Thyroid gland (tissue), 4 donors: ENCODE measurements around the gene MBD6. TPM values are rescaled to one million over a fixed set of nuclear protein-coding genes. Genes with fewer than 3 reads are reported as not detected.

Experiments
- DNase-seq, 2 donors: peaks; one replicate each; pipeline ENCODE4 v3.0.0-alpha.2; 2019
- H3K27ac ChIP-seq, 3 donors: fragments of 200-600 bp; sonication (generic); 1 replicate in 2 of 3; 2 replicates in 1 of 3; pipeline ENCODE4 v1.5.1; 2016 to 2019; ENCODE audit warnings: mild to moderate bottlenecking in 1 of 3, moderate library complexity in 1 of 3
- H3K27me3 ChIP-seq: fragments of 200-600 bp; sonication (generic); one replicate; pipeline ENCODE4 v1.5.1; 2019
- H3K36me3 ChIP-seq, 2 donors: fragments of 200-600 bp; sonication (generic); one replicate each; pipeline ENCODE4 v1.5.1; 2016 to 2019
- H3K4me1 ChIP-seq, 2 donors: fragments of 200-600 bp; sonication (generic); one replicate each; pipeline ENCODE4 v1.5.1; 2017 to 2019
- H3K4me3 ChIP-seq, 3 donors: fragments of 200-600 bp; sonication (generic); replicated peaks in 1 of 3; 1 replicate in 2 of 3; 2 replicates in 1 of 3; pipeline ENCODE4 v1.5.1; 2016; ENCODE audit warnings: mild to moderate bottlenecking in 1 of 3
- H3K9me3 ChIP-seq: fragments of 200-600 bp; sonication (generic); one replicate; pipeline ENCODE4 v1.5.1; 2017
- CTCF ChIP-seq, 6 experiments: fragments of 200-600 bp in 3 of 6; fragments of 450-650 bp in 3 of 6; sonication (generic) in 3 of 6; IDR thresholded peaks; one replicate each; pipeline ENCODE4 v1.5.1; 2016 to 2019; ENCODE audit warnings: antibody characterized with exemption in 6 of 6, mild to moderate bottlenecking in 2 of 6, inconsistent platforms in 1 of 6, moderate library complexity in 1 of 6
- POLR2A ChIP-seq, 2 donors: fragments of 450-650 bp; IDR thresholded peaks; one replicate each; pipeline ENCODE4 v1.6.1; 2017; ENCODE audit warnings: antibody characterized with exemption in 2 of 2, mild to moderate bottlenecking in 2 of 2, moderate library complexity in 1 of 2
- whole genome bisulfite sequencing, 2 donors: methylation state at CpG; one replicate each; pipeline ENCODE4 v1.1.5; 2017; 5-methylcytosine and 5-hydroxymethylcytosine counted together
- intact Hi-C: fragments of 100-400 bp; cut with DNase I; formaldehyde crosslinking; loops from one replicate; pipeline ENCODE4 v1.15.1; 2023
- total RNA-seq, 4 donors: library from RNA; depleted of rRNA; stranded (reverse); fragments of >200 nt; gene quantifications; one replicate each; pipeline ENCODE4 v1.2.3, GENCODE V29; 2016

MBD6 gene
- total RNA-seq, 4 donors from 2014 or later = 18.9 to 59.7 (median 51.9) TPM

DNA sequence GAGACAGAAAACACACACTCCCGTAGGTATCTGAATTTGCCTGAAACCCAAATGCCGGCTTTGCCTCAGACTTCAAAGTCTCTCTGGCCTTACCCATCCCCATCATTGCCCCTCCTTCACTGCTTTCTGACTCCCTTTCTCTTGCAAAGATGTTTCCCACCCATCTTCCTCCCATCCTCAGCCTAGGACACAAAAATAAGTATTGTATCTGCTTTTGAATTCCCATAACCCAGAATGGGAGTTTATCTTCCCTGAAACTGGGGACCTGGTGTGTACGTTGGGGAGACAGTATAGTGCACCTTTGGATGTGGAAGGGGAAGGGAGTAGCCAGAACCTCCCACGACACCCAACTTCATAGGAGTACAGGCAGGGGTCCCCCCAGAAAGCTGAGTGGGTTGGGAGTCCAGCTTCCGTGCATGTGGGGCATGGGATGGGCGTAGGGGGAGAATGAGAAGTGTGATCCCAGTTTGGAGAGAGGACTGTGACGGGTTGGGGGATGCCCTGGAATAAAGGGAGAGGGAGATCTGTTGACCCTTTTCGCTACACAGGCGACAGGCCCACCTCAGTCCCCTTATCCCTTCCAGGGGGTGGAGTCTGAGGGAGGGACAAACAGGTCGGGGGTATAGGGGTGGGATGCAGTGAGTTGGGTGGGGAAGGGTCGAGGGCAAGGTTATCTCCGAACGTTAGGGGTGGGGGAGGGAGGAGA, 26.7 kb downstream of the MBD6 start:
- intact Hi-C loops = no loop called here
- H3K36me3 ChIP-seq = no peaks in the 10 kb centered on the region
- WGBS, 2 donors = 44 to 49% methylated on average over 10 to 12 of the region's 13 CpGs
- DNase-seq = no peak
- H3K4me1 ChIP-seq = peaks cover 12 to 23% of the 10 kb centered on the region in 2 donors
- no peaks in the 10 kb centered on the region for H3K27me3 ChIP-seq
- H3K27ac ChIP-seq = no peak overlapping the region
- H3K4me3 ChIP-seq = peak overlapping the region in 1 of 3 donors; percentile 29
- no peaks in the 10 kb centered on the region for H3K9me3 ChIP-seq
- TF ChIP-seq POLR2A (IDR thresholded peaks at IDR 0.05) (no peak), CTCF (IDR thresholded peaks at IDR 0.05) (no peak)

DNA sequence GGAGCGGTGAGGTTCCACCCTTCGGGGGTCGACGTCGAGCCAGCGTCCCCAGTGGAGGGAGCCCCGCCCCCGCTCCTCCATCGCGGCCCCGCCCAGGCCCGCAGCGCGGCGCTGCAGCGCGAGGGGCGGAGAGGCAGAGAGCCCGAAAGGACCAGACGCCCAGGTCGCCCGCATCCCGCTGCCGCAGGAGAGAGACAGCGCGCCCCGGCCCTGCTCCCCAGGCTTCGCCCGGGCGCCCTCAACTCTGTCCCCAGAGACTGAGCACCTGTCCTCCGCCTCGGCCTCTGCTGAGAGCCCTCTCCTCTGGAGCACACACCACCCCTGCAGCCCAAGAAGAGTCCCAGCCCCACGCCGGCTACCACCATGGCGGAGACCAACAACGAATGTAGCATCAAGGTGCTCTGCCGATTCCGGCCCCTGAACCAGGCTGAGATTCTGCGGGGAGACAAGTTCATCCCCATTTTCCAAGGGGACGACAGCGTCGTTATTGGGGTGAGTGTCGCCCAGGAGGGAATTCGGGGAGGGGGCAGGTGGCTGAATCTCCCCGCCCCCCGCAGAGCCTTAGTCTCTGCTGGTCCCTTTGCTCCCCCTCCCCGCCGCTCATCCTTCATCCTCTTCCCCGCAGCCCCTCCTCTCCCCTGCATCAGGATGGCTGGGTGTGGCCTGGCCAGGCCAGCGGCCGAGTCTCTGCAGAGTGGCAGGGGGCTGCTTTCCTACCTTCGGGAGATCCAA, 27.5 kb downstream of the MBD6 start, which contains the start of gene KIF5A:
TSS of gene KIF5A (plus strand) at position 136 of the 732 bp plus-strand sequence. CDS start at position 364, 228 bp downstream.
- TF ChIP-seq CTCF (IDR thresholded peaks at IDR 0.05) (no peak), POLR2A (IDR thresholded peaks at IDR 0.05) (no peak)
- H3K4me3 ChIP-seq = peak within 1 kb of the TSS in 1 of 3 donors; percentile 29
- peaks cover 12 to 21% of the 10 kb centered on the region in 2 donors for H3K4me1 ChIP-seq
- no peak within 1 kb of the TSS for H3K27ac ChIP-seq
- intact Hi-C loops = no loop called here
- H3K27me3 ChIP-seq = no peaks in the 10 kb centered on the region
- no peaks in the 10 kb centered on the region for H3K36me3 ChIP-seq
- 5 to 11% methylated on average over 12 to 20 of the region's 52 CpGs for WGBS, 2 donors
- H3K9me3 ChIP-seq = no peaks in the 10 kb centered on the region
- DNase-seq = peak; percentile 30 to 35

DNA sequence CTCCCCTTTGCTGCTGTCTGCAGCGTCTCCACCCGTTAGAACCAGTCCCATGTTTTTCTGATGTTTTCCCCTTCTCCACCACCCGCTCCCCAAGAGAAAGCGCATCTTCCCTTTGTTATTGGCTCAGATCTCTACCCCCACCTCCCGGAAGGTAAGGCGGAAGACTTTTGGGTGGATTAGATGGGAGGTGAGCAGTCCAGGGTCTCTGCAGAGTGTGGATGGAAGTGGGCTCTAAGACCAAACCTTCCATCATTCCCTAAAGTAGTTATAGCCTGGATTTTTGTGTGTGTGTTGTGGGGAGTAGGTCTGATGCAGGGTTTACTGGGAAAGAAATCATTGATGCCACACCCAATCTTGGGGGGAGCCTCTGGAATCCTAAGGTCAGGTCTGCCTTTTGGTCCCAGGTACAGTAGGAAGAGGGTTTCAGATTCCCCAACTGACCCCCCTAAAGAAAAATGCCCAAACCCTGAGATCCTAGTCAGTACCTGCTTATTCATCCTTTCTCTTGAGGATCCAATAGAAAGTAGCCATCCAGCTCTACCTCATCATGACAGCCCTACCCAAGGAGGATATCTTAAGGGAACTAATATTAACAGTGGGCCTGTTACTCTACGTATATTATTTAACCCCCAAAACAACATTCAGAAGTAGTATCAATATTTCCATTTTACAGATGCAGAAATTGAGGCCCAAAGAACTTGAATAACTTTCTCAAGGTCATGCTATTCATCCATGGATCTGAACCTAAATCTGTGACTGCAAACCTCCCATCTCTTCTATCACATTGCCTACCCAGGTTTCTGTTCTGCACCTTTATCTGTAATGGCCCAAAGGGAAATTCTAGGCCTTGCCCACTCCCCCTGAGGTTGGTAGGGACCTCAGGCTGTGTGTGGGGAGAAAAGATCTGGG, 28.3 kb downstream of the MBD6 start:
- no peaks in the 10 kb centered on the region for H3K9me3 ChIP-seq
- H3K27me3 ChIP-seq = no peaks in the 10 kb centered on the region
- DNase-seq = no peak
- no peak overlapping the region for H3K27ac ChIP-seq
- TF ChIP-seq CTCF (IDR thresholded peaks at IDR 0.05) (no peak), POLR2A (IDR thresholded peaks at IDR 0.05) (no peak)
- intact Hi-C loops = no loop called here
- H3K36me3 ChIP-seq = no peaks in the 10 kb centered on the region
- peaks cover 9 to 13% of the 10 kb centered on the region in 2 donors for H3K4me1 ChIP-seq
- WGBS, 2 donors = 60 to 67% methylated on average over 7 of the region's 7 CpGs
- no peak overlapping the region for H3K4me3 ChIP-seq

- WGBS, 2 donors = 52 to 62% methylated on average over 3 of the region's 3 CpGs
- peaks cover 4 to 9% of the 10 kb centered on the region in 2 donors for H3K4me1 ChIP-seq
- intact Hi-C loops = no loop called here
- no peaks in the 10 kb centered on the region for H3K27me3 ChIP-seq
- H3K27ac ChIP-seq = no peak overlapping the region
- TF ChIP-seq POLR2A (IDR thresholded peaks at IDR 0.05) = no peak
- H3K36me3 ChIP-seq = no peaks in the 10 kb centered on the region
- H3K4me3 ChIP-seq = no peak overlapping the region
- no peaks in the 10 kb centered on the region for H3K9me3 ChIP-seq
- DNase-seq = no peak
Observed at GRCh38 chr12:57551637-57552305, 29.1 kb downstream of the MBD6 start.

DNA sequence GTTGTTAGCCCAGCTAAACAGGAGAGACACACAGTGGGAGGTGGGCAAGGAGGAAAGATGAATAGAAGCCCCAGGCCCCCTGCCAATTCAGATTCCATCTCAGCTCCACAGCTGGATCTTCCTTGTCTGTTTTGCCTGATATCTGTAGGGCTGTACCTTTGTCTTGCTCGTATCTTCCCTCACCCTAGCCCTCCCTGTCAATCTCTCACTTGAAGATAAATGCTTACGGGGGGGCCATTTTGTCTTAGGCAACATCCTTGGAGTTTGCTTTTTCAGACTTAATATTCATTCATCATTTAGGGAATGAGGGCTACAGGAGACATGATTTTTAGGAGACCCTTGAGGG, 29.7 kb downstream of the MBD6 start:
- DNase-seq = no peak

More for the DNA sequence above, 29.7 kb downstream of the MBD6 start:
- no peaks in the 10 kb centered on the region for H3K27me3 ChIP-seq
- H3K9me3 ChIP-seq = no peaks in the 10 kb centered on the region
- no peaks in the 10 kb centered on the region for H3K36me3 ChIP-seq
- H3K27ac ChIP-seq = no peak overlapping the region
- 87 to 91% methylated on average over 2 of the region's 2 CpGs for WGBS, 2 donors
- no peak overlapping the region for H3K4me3 ChIP-seq
- TF ChIP-seq POLR2A (IDR thresholded peaks at IDR 0.05) (no peak), CTCF (IDR thresholded peaks at IDR 0.05) (no peak)
- intact Hi-C loops = no loop called here
- peaks cover 4 to 9% of the 10 kb centered on the region in 2 donors for H3K4me1 ChIP-seq
